NCI-H2227 (cell line): ENCODE results near the gene CMYA5.

Source experiments
- DNase-seq: peaks from one replicate; lab custom pipeline; 2025; ENCODE audit not compliant: unreplicated experiment; lab: John Stamatoyannopoulos, UW

CMYA5 gene

DNA sequence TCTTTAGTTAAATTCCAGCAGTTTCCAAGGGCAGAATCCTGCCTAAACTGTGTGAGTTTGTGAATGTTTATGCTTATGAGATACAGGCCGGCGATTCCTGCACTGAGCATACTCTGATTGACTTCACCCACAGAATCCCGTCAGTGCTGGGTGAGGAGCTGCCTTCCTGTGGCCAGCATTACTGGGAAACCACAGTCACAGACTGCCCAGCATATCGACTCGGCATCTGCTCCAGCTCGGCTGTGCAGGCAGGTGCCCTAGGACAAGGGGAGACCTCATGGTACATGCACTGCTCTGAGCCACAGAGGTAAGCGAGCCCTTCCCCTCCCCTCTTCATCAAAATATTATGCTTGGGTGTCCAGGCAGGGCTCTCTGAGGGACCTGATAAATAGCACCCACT, 103.7 kb downstream of the CMYA5 start:
- DNase-seq, result no peak

DNA sequence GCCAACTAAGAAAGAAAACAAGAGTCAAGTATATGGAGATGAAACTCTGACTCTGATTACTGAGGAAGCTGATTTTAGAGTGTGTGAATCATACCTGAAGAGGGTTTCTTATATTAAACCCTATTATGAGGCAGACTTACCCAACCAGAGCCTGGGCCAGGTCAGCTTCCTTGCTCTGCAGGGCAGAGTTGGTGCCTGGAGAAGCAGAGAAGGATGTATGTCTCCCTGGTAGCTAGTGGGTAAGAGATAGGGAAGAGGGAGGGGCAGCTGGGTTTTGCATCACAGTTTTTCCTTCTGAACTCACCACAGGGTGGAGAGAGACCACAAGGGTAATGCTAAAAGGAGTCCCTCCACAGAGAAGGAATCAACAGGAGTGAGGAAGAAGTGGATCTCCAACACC, 104.1 kb downstream of the CMYA5 start:
- DNase-seq, result no peak

DNA sequence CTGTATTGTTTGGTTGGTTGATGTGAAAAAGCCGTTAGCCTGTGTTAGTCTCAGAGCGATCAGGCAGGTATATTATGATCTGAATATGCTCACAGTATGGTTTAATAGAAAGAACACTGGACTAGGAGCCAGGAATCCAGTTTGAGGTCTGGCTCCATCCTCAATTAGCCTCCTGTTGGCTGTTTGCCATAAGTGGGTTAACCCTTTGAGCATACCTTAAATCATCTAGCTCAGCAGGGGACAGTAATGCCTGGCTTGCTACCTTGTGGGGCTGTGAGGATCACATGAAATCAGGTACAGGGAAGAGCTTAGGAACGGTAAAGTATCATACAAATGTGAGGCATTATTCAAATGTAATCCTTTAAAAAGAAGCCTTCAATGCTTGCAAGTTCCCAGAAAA, 104.7 kb downstream of the CMYA5 start:
- no peak for DNase-seq

DNA sequence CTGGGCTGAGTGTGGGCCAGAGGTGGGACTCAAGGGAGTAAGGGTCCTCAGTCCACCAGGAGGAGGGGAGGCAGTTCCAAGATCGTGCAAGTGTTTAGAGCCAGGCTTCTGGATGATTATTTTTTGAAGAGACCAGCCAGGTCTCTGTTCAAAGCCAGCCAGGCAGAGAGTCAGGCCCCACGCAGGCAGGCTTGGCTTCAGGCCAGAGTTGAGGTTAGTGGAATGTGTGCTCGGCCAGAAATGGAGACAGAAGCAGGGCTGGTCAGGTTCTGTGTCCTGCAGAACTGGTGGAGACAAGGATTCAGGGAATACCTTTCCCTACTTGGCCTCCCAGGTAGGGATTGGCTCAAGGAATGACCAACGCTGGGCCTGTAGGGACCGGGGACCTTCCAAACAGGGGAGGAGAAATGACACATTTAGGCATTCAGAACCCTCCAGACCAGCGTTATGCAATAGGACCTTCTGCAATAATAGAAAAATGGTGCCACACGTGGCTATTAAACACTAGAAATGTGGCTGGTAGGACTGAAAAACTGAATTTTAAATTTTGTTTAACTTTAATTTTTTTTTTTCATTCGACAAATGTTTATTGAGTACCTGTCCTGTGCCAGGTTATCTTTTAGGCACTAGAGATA, 106.2 kb downstream of the CMYA5 start:
- no peak for DNase-seq

DNA sequence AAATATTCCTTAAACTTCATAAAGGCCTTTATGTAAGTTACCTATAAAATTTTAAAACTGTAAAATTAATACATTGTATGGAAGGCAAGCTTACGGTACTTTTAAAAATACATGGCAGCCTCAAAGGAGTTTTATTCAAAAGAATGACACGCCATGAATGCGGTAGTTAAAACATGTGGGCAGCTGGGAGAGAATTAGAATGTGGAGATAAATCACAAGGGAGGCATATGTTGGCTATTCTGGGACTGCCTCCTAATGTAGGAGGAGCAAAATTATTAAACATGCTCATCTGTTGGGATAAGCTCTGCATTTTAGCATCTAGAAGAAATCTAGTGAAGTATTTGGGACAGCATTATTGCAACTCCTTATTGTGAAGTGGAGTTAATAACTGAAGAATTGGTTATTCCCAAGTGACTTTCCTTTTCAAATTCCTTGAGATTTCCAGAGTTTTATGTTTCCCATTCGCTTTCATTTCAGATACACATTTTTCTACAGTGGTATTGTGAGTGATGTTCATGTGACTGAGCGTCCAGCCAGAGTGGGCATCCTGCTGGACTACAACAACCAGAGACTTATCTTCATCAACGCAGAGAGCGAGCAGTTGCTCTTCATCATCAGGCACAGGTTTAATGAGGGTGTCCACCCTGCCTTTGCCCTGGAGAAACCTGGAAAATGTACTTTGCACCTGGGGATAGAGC, 109.4 kb downstream of the CMYA5 start:
- DNase-seq, result no peak

DNA sequence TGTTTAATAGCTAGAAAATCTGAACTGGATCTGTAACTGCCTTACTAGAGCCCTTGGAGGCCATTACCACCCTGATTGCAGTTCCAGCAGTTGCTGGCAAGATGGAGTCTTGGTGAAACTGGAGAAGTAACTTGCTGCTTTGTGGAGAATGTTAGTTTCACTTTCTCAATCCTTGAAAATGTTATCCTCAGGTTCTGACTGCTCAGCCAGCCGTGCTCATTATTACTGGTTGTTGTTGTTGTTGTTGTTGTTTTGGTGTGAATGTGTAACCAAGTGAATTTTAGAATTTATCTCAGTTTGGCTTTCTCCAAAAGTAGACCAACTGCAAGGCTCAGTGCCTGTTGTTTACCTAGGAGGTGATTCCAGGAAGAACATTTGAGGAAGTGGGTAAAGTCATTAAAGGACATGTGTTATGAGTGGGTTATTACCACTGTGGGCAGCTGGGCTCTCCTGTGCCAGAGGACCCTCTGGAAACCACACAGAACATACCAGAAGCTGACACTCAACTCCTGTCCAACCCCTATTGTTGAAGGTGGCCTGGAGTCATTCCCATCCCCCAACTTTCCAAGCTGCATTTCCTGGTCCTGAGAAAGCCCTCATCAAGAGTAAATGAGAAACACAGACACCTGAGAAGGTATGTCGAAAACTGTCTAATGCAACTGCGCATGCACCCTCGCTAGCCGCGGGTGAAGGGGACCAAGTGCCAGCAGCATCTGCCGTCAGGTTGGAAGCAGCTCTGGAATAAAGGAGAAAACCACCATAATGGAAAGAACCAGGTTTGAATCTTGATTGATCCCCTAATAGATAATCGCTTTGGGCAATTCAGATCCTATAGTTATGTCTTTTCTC, 111.6 kb downstream of the CMYA5 start:
- no peak for DNase-seq

DNA sequence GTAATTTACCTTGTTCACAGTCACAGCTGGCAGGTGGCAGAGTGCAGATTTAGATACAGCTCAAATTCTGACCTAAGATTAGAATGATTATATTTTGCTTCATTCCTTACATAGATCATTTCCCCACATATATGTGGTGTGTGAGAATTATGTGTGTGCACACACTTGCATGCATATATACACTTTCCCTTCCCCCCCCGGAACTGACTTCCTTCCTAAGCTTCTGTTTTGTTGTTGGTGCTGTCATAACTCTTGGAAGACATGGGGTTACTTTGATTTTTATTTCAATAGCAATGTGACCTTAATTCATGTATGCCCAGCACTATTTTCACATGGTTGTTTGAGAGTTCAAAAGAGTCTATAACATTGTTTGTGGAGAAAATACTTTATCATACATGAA, 112.8 kb downstream of the CMYA5 start:
- DNase-seq, result no peak

DNA sequence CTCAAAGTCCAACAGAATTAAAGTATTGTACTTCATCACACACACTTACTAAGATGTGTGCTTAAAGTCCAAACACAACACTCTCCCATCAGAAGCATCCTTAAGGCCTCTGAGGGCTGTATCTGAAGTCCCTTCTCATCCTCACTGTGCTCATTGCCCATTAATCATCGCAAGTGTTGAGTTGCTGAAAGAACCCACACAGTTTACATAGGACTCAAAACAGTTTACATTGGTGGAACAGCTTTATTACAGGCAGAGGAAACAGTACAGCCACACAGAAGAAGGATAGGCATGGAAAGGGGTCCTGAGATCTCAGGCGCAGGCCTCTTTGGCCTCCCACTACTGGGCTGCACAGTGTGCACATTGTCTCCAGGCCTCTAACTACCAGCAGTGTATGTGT, 113.4 kb downstream of the CMYA5 start:
- no peak for DNase-seq

DNA sequence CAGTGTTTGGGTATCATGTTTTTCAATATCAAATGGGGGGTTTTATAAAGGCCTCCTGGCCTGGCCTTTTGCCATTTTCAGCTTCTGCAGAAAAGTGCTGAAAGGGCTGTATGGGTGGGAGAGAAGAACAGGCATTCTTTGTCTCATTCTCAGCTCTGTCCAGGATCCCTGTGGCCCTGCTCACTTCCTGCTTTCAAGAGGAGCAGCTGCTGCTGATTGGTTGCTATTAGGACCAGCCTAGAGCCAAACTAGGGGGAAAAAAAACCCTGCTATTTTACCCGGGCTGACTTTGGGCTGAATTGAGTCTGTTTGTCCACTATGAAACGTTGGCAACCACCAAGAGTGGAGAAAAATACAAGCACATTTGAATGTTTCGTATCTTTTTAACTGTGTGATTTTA, 117.1 kb downstream of the CMYA5 start:
- DNase-seq, result no peak

DNA sequence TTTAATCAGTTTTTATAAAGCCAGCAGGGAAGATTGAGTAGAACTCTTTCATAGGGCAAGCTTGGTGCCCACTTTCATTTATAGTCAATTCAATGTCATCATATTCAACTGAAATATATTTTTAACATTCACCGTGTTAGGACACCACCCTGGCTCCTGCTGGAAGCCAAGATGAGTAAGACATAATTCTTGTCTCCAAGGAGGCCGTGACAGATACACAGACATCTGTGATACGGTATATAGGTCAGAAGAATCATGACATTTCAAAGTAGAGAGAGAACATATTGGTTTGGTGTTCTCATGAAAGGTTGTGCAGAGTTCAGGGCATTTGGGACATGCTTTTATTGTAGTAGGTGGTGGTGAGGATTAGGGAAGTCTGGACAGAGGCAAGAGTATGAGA, 120.1 kb downstream of the CMYA5 start:
- no peak for DNase-seq

DNA sequence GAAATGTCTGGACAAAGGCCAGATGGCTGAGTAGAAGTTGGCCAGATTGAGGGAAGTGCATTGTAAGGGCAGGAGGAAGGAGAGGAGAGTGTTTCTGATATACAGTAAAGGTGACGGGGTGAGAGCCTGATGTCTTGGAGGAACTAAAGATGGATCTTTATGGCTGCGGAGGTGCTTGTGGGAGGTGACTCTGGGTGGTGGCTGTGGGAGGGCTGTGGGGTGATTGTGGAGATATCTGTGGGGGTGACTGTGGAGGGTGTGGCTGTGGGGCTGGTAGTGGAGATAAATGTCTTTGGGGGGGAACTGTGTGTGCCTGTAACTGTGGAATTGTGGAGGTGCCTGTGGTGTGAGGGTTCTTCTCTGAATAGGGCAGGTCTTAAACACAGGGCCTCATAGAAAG, 121.4 kb downstream of the CMYA5 start:
- DNase-seq, result no peak

DNA sequence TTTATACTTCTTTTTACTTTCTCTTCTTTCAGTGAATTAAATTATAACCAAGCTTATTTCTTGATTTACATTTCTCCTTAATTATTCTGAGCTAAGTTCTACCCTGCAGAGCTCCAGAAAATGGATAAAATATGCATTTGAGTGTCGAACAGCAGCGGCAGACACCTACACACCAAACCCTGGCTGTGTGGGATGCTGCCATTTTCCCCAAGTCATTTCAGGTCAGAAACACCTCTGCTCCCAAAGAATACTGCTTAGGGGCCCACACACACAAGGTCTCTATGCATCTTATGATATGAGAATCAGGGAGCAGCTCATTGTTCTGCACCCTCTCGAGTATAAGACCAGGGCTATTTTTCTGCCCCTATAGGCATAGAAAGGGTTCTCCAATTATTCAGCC, 122.3 kb downstream of the CMYA5 start:
- no peak for DNase-seq

DNA sequence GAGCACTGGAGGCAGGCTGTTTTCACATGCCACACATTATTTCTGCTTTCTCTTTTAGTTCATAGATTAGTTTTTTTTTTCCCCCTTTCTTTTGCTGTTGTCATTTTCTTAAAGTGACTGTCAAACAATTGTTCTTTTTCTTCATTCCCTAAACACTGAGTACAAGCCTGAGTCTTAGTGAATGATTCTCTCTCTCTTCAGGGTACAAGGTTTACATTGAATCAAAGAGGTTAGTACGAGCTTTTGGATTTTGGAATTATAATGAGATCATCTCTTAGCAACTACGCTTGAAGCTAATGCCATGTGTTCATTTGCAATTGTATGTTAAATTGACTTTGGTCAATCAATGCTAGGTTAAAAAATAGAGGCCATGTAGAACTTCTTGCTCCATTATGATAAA, 125.1 kb downstream of the CMYA5 start:
- DNase-seq, result no peak

DNA sequence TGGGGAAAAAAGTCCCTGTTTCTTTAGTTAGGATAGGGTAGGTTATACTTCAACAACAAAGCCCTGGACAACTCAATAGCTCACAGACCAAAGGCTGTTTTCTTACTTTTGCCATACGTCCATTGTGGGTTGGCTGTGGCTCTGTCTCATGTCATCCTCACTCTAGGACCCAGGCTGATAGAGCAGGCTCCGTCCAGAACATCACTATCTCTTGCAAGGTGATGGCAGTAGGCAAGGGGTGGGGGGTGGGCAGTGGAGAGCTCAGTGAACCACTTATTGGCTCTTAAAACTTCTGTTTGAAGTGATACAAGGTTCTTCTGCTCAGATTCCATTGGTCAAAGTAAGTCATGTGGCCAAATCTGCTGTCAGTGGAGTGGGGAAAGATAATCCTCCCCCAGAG, 126.4 kb downstream of the CMYA5 start:
- DNase-seq, result no peak

DNA sequence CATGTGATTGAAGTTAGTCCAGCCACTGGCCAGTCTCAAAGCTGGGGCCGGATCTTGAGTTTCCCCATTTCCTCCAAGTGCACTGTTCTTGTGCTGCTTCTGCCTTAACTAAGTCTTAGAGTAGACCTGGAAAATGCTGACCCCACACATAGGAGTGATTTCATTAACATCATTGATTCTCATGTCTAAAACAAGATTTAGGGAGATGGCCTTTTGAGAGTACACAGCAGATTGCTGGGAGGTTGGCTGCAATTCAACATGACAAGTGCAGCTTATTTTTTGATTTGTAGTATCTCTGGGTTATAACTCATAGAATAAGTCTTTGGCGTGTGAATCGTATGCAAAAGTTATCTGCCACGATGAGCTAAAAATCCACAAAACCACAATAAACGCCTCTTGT, 131.0 kb downstream of the CMYA5 start:
- no peak for DNase-seq

DNA sequence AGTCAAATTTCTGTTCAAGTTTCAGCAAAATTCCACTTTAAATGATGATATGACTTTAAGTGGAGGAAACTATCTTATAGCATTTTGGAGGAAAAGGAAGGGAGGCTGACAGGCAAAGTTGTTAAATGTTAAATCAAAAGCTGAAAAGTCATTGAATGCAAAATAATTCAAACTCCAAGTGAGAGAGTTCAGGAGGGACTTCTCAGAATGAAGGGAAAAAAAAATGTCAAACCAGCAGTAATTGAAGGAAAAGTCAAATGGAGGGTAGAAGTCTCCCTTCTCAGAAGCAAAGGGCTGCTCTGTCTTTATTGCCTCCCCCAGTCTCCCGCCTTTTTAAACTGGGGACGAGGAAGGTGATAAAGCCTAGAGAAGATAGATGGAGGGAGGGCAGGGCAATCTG, 134.8 kb downstream of the CMYA5 start:
- no peak for DNase-seq

DNA sequence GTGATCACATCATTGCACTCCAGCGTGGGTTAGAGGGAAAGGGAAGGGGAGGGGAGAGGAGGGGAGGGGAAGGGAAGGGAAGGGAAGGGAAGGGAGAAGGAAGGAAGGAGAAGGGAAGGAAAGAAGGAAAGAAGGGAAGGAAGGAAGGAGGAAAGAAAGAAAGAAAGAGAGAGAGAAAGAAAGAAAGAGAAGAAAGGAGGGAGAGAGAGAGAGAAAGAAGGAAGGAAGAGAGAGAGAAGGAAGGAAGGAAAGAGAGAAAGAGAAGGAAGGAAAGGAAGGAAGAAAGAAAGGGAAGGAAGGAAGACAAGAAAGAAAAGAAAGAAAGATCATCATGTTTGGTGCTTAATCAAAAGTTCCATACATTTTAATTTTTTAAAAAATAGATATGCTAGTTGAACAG, 136.2 kb downstream of the CMYA5 start:
- no peak for DNase-seq

DNA sequence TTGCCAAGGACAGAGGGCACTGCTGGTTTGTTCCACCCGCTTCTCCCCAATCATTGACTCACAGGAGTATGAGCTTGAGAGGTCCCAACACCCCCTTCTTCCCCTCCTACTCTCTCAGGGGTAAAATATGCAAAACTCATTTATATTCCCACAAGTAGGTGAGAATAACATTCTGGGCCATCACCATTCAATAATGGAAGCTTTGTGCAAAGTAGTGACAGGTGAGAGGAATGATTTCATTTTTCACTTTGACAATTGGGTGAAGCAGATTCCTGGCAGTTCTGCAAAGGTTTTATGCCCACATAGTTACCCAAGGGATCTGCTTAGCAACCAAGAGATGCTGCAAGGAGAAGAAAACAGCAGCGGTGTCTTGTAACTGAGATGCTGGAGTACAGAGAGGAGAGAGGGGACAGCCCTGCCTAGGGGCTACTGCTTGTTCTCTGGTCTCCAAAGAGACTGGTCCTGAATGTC, 137.6 kb downstream of the CMYA5 start:
- no peak for DNase-seq

DNA sequence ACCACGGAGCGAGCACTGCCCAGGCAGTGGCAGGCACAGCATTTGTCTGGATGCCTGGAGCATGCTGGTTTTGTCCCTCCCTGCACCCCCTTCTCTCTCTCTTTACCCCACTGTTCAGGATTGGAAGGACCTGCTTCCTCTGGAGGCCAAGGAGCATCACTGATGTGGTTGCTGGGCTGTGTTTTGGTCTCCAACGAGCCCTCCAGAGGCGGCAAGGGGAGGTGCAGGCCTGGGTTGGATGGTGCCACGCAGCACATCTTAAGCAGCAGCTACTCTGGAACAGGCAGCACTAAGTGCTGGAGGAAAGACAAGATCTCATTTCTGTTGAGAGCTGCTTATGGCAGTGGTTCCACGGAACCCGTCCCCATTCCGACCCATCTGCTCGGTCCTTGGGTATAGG, 139.6 kb downstream of the CMYA5 start:
- no peak for DNase-seq

DNA sequence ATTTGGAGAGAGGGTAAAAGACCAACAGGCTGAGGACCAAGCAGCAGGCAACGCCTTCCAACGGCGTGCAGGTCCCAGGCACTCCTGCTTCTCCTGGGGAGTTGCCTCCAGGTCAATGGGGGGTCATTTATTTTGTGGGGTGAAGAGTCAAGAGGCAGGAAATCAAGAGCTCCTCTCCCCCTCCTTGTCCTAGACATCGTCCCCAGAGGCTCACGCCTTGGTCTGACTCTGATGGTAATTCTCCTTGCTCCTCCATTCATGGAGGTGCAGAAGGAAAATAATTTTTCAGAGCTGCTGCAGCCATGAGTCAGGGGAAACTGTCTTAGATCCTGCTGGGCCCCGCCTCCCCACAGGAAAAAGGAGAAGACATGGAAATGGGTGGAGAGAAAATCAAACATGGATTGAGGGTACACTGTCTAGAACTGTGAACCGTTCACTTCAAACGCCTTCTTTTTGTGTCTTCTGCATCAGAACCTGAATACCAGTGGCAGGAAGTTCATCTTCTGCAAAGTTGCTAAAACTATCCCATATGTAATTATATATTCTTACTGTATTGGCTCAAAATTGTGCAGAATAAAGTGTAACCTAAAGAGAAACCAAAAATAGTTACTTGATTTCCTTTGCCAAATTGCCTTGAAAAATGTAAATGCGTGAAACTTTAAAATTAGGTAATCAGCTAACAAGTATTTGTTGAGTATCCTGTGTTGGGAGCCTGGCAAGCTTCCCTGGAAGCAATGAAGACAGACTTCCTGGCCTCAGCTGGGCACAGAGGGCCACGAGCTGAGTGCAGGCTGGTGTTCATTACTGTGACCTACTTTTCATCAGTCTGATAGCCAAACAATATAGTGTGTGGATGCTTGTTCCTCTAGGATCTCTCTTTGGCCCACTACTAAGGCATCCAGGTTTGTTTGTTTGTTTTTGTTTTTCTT, 142.0 kb downstream of the CMYA5 start:
- no peak for DNase-seq

DNA sequence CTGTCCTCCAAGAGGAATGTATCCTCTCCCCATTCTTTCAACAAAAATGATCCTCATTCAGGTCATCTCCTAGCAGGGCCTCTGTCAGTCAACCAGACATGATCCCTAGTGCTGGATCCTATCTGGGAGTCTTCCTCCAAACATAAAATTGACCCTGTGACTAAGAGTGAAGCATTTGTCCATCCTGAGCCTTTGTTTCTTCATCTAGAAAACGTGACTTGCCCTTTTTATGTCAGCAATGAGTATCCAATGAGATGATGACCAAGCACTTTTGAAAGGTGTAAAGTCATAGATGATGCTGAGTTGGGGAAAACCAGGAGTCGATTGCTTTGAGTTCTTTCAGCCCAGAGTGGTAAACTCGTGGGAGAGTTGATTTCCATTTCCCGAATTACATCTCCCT, 143.3 kb downstream of the CMYA5 start:
- DNase-seq, result no peak
